Colonic mucosa (tissue), 4 donors: ENCODE measurements around the gene CRYBB2. TPM values are rescaled to one million over a fixed set of nuclear protein-coding genes. Genes with fewer than 3 reads are reported as not detected.

Source experiments
- DNase-seq: peaks from one replicate; pipeline ENCODE4 v3.0.0-alpha.2; 2020
- H3K27ac ChIP-seq: fragments of 200-600 bp; one replicate; pipeline ENCODE4 v1.8.0; 2021
- H3K27me3 ChIP-seq: fragments of 200-600 bp; one replicate; pipeline ENCODE4 v1.8.0; 2021
- H3K36me3 ChIP-seq: fragments of 200-600 bp; one replicate; pipeline ENCODE4 v1.8.0; 2021
- H3K4me1 ChIP-seq: fragments of 200-600 bp; one replicate; pipeline ENCODE4 v1.8.0; 2021; ENCODE audit warnings: mild to moderate bottlenecking
- H3K4me3 ChIP-seq: fragments of 200-600 bp; one replicate; pipeline ENCODE4 v1.8.0; 2021
- H3K9ac ChIP-seq, 2 donors: one replicate each; pipeline ENCODE4 v1.7.0; 2013; ENCODE audit warnings: control low read depth in 2 of 2, low read depth in 2 of 2, low read length in 2 of 2
- H3K9me3 ChIP-seq: fragments of 200-600 bp; one replicate; pipeline ENCODE4 v1.8.0; 2021
- intact Hi-C: fragments of 100-400 bp; cut with DNase I; formaldehyde crosslinking; loops from one replicate; pipeline ENCODE4 v1.14.1; 2022
- total RNA-seq, 2 donors: library from RNA; stranded (reverse); fragmentation: NEBNext Ultra II Directional in 1 of 2; extraction: Animal tissue kit (Norgen Biotek cat#: 25700) in 1 of 2; gene quantifications; one replicate each; pipeline ENCODE4 v1.2.1, GENCODE V29; 2021
- TF ChIP-seq, protein P1 (sequence below): fragments of 200-600 bp; IDR thresholded peaks from one replicate; pipeline ENCODE4 v1.8.0; 2022; ENCODE audit warnings: antibody characterized with exemption, mild to moderate bottlenecking
- donor health status: healthy.
- donor health status: DM: no; HTN: no; CAD: no.
- donor health status: DM: no; HTN: no; CAD: no.

The CRYBB2 gene
- total RNA-seq, 2 donors from 2014 or later = not detected

DNA sequence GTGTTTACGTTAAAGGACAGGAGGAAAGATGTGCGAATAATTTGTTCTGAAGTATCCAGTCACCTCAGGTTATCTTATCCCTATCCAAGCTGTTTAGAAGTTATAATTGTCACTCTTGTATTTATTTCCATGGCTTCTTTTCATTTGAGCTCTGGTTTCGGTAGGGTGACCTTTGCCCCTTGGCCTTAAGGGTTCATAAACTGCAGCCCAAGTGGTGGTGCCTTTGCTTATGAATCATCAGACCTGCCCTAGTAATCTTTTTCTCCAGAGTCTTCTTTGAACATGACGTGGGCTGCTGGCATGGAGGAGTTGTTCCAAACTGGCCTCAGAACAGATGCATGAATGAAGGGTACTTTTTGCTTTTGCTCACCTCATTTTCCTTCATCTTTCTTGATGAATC lies 26.3 kb upstream of the CRYBB2 start:
- DNase-seq = no peak
- Histone ChIP-seq H3K27me3 (no peaks in the 10 kb centered on the region), H3K27ac (no peak overlapping the region), H3K4me1 (no peaks in the 10 kb centered on the region), H3K9ac (no peak overlapping the region), H3K9me3 (no peaks in the 10 kb centered on the region), H3K4me3 (no peak overlapping the region), H3K36me3 (no peaks in the 10 kb centered on the region)
- intact Hi-C loops = no loop called here
- TF ChIP-seq, protein P1, sequence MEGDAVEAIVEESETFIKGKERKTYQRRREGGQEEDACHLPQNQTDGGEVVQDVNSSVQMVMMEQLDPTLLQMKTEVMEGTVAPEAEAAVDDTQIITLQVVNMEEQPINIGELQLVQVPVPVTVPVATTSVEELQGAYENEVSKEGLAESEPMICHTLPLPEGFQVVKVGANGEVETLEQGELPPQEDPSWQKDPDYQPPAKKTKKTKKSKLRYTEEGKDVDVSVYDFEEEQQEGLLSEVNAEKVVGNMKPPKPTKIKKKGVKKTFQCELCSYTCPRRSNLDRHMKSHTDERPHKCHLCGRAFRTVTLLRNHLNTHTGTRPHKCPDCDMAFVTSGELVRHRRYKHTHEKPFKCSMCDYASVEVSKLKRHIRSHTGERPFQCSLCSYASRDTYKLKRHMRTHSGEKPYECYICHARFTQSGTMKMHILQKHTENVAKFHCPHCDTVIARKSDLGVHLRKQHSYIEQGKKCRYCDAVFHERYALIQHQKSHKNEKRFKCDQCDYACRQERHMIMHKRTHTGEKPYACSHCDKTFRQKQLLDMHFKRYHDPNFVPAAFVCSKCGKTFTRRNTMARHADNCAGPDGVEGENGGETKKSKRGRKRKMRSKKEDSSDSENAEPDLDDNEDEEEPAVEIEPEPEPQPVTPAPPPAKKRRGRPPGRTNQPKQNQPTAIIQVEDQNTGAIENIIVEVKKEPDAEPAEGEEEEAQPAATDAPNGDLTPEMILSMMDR = no peak

DNA sequence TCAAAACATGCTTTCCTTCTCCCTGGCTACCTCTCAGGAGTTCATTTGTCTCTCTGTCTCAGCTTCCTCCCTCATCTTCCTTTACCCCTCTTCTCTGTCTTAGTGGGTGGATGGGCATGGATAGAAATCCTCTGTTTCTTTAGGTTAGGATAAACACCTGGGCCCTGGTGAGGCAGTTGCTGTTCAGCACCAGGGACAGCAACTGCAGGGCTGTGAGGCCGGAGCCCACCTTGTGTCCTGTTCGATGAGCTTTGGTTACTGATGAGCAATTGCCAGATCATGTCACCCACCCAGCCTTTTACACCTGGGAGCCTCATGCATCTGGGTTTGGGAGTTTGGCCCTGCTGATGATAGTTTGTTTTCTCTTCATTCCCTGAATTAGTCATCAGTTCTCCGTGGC lies 25.9 kb upstream of the CRYBB2 start:
- no peak overlapping the region for H3K9ac ChIP-seq
- no peaks in the 10 kb centered on the region for H3K9me3 ChIP-seq
- H3K4me3 ChIP-seq = no peak overlapping the region
- H3K27ac ChIP-seq = no peak overlapping the region
- no peaks in the 10 kb centered on the region for H3K4me1 ChIP-seq
- no peaks in the 10 kb centered on the region for H3K27me3 ChIP-seq
- TF ChIP-seq, protein P1 = no peak
- no peaks in the 10 kb centered on the region for H3K36me3 ChIP-seq
- intact Hi-C loops = no loop called here
- no peak for DNase-seq

DNA sequence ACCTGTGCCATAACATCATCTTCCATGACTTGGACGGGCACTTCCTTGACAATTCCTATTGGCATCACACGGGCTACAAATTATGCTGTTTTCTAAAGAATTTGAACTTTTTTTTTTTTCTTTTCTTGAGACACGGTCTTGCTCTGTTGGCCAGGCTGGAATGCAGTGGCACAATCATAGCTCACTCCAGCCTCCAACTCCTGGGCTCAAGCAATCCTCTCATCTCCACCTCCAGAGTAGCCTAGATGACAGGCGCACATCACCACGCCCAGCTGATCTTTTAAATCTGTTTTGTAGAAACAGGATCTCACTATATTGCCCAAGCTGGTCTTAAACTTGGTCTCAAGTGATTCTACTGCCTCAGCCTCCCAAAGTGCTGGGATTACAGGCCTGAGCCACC lies 23.1 kb upstream of the CRYBB2 start:
- TF ChIP-seq, protein P1 = no peak
- Histone ChIP-seq H3K9ac (no peak overlapping the region), H3K36me3 (no peaks in the 10 kb centered on the region), H3K4me3 (no peak overlapping the region), H3K27ac (no peak overlapping the region), H3K9me3 (no peaks in the 10 kb centered on the region), H3K4me1 (no peaks in the 10 kb centered on the region), H3K27me3 (no peaks in the 10 kb centered on the region)
- intact Hi-C loops = no loop called here
- no peak for DNase-seq

DNA sequence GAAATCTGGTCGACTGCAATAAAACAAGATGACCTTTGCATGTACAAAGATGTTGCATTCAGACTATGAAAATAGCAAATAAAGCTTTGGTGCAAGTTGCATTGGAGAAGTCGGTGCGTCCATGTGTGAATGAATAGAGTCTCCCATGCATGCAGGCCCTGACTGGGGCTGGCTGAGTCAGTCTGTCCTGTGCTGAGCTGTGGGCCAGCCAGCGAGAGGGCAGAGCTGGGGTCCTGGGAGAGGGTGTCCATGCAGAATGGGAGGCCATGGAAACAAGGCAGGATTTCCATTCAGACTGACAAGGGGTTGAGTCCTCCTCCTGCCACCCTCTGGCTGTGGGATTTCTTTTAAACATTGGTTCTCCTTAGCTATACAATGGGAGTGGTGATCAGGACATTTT lies 22.1 kb upstream of the CRYBB2 start:
- no peaks in the 10 kb centered on the region for H3K27me3 ChIP-seq
- no peaks in the 10 kb centered on the region for H3K36me3 ChIP-seq
- TF ChIP-seq, protein P1 = no peak
- DNase-seq = no peak
- H3K9ac ChIP-seq = no peak overlapping the region
- no peaks in the 10 kb centered on the region for H3K4me1 ChIP-seq
- no peak overlapping the region for H3K4me3 ChIP-seq
- no peaks in the 10 kb centered on the region for H3K9me3 ChIP-seq
- H3K27ac ChIP-seq = no peak overlapping the region
- intact Hi-C loops = no loop called here

DNA sequence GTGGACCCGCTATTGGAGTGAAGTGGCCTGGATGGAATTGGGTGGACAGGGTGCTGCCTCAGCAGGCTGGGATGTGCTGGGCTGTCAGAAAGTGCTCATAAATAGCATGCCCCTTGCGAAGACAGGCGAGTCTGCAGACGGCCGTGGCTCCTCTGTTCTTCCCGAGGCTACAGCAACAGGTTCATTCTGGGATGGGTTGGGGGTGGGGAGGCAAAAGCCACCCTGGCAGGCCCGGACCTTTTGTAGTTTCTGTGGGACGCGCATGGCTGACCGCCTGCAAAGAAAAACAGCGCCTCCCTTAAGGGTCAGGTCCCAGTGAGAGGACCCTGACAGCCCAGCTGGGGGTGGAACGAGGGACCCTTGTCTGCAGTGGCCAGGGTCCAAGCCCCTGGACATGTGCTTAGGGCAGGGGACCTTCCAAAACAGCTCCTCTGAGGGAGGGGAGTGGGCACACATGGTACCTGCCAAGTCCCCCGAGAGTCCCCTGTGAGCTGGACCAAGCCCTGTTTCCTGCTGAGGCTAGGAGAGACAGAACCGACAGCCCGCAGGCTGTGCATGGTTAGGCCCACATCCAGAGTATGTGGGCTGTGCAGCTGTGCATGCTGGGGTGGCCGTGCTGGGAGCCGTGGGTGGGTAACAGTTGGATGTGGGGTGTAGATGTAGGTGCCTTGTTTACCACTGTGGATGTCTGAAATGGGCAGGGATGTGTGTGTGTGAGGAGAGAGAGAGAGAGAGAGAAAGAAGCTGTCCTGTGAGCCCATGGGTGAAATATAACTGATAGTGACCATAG lies 19.5 kb upstream of the CRYBB2 start, which contains the start of gene CRYBB3:
Gene CRYBB3, plus strand, starts transcription at position 128 of the 790 bp plus-strand sequence. CDS start 1,539 bp downstream, outside the sequence.
- Histone ChIP-seq H3K9me3 (no peaks in the 10 kb centered on the region), H3K27me3 (no peaks in the 10 kb centered on the region), H3K4me3 (no peak within 1 kb of the TSS), H3K27ac (no peak within 1 kb of the TSS), H3K36me3 (no peaks in the 10 kb centered on the region), H3K4me1 (no peaks in the 10 kb centered on the region), H3K9ac (no peak within 1 kb of the TSS)
- intact Hi-C loops = loop anchor here (10.0 kb wide), 1 partner anchor 135 kb away; no protein-coding TSS in a partner anchor
- no peak for DNase-seq
- TF ChIP-seq, protein P1 = no peak
